Measurements from ENCODE around the gene NLRP9. TPM values are rescaled to one million over a fixed set of nuclear protein-coding genes. Genes with fewer than 3 reads are reported as not detected.

NLRP9 gene
- total and polyA plus RNA-seq, 2 of the 8 experiments (the other 6 are each of a cell fraction or from before 2014, with no cell fraction given): not detected

- no peak for TF ChIP-seq FOSL1 (IDR thresholded peaks at IDR 0.05; ENCODE audit: insufficient read depth, low read depth, low read length)
- no peak for TF ChIP-seq SAP30 (IDR thresholded peaks at IDR 0.05; ENCODE audit: insufficient read depth, insufficient replicate concordance, low read length)
- no peak for TF ChIP-seq MAFK (IDR thresholded peaks at IDR 0.05; ENCODE audit: low read depth, low read length)
These were observed 63.2 kb downstream of the NLRP9 start, which contains the start of gene EPN1 (continued) for GRCh38 chr19:55674841-55675660.

Data from H1 (cell line).